PC-3 (cell line): ENCODE measurements around the gene FASN.

Experiments used
- EZH2phosphoT487 ChIP-seq: fragments of 300-600 bp; sonication (generic); IDR thresholded peaks from 2 replicates; pipeline ENCODE4 v1.6.1; 2018; ENCODE audit warnings: mild to moderate bottlenecking, antibody characterized with exemption, low read length, borderline replicate concordance
- TF ChIP-seq, protein P1 (sequence below): fragments of 300-600 bp; sonication (generic); conservative IDR thresholded peaks from 2 replicates; pipeline ENCODE4 v1.5.1; 2017; ENCODE audit warnings: antibody characterized with exemption, low read depth, mild to moderate bottlenecking, low read length

DNA sequence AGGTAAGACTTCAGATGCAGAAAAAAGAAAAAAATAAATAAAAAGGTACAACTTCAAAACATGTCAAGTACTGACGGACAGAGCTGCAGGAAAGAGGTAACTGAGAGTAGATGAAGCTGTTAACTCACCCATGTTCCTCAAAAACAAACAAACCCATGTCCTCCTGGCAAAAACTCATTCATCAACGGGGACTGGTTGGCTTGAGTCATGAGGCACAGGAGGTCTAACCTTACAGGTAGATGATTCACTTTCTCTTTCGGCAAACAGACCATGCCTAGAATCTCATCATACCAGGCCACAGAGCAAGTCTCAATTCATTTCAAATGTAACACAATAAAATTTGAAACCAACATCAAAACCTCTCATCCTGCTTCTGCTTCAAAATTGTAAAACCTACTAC lies 12.3 kb upstream of the FASN start:
- no peak for TF ChIP-seq EZH2phosphoT487
- TF ChIP-seq, protein P1, sequence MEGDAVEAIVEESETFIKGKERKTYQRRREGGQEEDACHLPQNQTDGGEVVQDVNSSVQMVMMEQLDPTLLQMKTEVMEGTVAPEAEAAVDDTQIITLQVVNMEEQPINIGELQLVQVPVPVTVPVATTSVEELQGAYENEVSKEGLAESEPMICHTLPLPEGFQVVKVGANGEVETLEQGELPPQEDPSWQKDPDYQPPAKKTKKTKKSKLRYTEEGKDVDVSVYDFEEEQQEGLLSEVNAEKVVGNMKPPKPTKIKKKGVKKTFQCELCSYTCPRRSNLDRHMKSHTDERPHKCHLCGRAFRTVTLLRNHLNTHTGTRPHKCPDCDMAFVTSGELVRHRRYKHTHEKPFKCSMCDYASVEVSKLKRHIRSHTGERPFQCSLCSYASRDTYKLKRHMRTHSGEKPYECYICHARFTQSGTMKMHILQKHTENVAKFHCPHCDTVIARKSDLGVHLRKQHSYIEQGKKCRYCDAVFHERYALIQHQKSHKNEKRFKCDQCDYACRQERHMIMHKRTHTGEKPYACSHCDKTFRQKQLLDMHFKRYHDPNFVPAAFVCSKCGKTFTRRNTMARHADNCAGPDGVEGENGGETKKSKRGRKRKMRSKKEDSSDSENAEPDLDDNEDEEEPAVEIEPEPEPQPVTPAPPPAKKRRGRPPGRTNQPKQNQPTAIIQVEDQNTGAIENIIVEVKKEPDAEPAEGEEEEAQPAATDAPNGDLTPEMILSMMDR, result no peak
